22Rv1 (cell line): ENCODE results near the gene CITED4.

ENCODE experiments used
- ZFX ChIP-seq: fragments of 450-650 bp; IDR thresholded peaks from 2 replicates; pipeline ENCODE4 v1.6.1; 2017; ENCODE audit warnings: antibody characterized with exemption, borderline replicate concordance
- TF ChIP-seq, protein P1 (sequence below): fragments of 450-650 bp; IDR thresholded peaks from 2 replicates; pipeline ENCODE4 v1.5.1; 2017; ENCODE audit warnings: mild to moderate bottlenecking

GRCh38 chr1:40839943-40840335, 22.2 kb downstream of the CITED4 start:
- TF ChIP-seq, protein P1, sequence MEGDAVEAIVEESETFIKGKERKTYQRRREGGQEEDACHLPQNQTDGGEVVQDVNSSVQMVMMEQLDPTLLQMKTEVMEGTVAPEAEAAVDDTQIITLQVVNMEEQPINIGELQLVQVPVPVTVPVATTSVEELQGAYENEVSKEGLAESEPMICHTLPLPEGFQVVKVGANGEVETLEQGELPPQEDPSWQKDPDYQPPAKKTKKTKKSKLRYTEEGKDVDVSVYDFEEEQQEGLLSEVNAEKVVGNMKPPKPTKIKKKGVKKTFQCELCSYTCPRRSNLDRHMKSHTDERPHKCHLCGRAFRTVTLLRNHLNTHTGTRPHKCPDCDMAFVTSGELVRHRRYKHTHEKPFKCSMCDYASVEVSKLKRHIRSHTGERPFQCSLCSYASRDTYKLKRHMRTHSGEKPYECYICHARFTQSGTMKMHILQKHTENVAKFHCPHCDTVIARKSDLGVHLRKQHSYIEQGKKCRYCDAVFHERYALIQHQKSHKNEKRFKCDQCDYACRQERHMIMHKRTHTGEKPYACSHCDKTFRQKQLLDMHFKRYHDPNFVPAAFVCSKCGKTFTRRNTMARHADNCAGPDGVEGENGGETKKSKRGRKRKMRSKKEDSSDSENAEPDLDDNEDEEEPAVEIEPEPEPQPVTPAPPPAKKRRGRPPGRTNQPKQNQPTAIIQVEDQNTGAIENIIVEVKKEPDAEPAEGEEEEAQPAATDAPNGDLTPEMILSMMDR, result no peak
- TF ChIP-seq ZFX, result no peak
